ENCODE data around the gene CNGA3. TPM values are rescaled to one million over a fixed set of nuclear protein-coding genes. Genes with fewer than 3 reads are reported as not detected.

CNGA3 gene
- polyA plus RNA-seq, 4 donors = 0.22 to 1.5 (median 0.30) TPM; not detected in 1

DNA sequence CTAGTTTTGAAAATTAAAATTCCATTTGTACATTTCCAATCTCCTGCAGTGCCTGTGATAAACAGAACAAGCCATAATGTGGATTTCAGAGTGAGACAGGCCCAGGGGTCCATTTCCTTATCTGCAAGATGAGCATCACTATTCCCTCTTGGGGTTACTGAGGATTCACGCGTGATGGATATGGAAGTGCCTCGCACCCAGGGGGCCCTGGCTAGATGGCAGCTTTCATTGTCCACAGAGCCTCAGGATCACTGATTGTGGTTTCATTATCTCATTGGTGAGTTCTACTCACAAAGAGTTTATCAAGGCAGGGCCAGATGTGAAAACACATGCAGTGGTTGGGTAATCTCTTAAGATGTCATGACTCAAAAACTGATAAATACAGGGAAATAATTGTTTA is 11.6 kb downstream of the CNGA3 start:
- Histone ChIP-seq H3K4me3 (ENCODE audit: low read depth in 1 of 3, low read length in 3 of 3) (no peak overlapping the region), H3K27me3 (ENCODE audit: control insufficient read depth in 3 of 3, insufficient read depth in 3 of 3, low read length in 3 of 3) (peaks cover 0 to 6% (median 4%) of the 10 kb centered on the region in 3 donors), H3K27ac (ENCODE audit: low read depth in 1 of 3, low read length in 2 of 3) (no peak overlapping the region), H3K36me3 (ENCODE audit: control insufficient read depth in 3 of 3, insufficient read depth in 2 of 3, low read depth in 1 of 3, low read length in 3 of 3) (no peaks in the 10 kb centered on the region), H3K9me3 (ENCODE audit: control insufficient read depth in 2 of 2, insufficient read depth in 1 of 2, low read depth in 1 of 2, low read length in 1 of 2) (no peaks in the 10 kb centered on the region), H3K4me1 (ENCODE audit: control insufficient read depth in 3 of 3, insufficient read depth in 2 of 3, low read depth in 1 of 3, low read length in 2 of 3) (no peaks in the 10 kb centered on the region)
- 68 to 77% (median 76%) methylated on average over 3 of the region's 3 CpGs for WGBS, 3 donors
- FAIRE-seq = no peak
- no peak for DNase-seq

DNA sequence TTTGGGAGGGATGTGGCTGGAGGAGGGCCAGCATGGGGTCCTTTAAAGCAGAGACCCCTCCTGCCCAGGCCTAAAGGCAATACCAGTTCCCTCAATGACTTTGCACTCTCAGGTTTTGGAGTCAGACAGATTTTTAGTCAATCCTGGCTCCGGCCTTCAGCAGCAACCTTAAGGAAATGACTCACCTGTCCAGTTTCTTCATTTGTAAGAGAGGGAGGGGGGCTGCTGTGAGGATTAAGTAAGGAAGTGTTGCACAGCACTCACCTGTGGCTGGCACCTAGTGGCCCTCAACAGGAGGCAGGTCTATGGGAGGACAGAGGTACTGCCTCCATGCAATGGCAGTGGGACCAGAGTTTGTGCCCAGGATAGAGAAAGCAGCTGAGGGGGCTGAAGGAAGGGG is 13.7 kb downstream of the CNGA3 start:
- peaks cover 0 to 4% (median 2%) of the 10 kb centered on the region in 3 donors for H3K27me3 ChIP-seq (ENCODE audit: control insufficient read depth in 3 of 3, insufficient read depth in 3 of 3, low read length in 3 of 3)
- DNase-seq (no peak), FAIRE-seq (no peak)
- H3K36me3 ChIP-seq (ENCODE audit: control insufficient read depth in 3 of 3, insufficient read depth in 2 of 3, low read depth in 1 of 3, low read length in 3 of 3) = no peaks in the 10 kb centered on the region
- no peak overlapping the region for H3K4me3 ChIP-seq (ENCODE audit: low read depth in 1 of 3, low read length in 3 of 3)
- H3K9me3 ChIP-seq (ENCODE audit: control insufficient read depth in 2 of 2, insufficient read depth in 1 of 2, low read depth in 1 of 2, low read length in 1 of 2) = no peaks in the 10 kb centered on the region
- 88 to 92% (median 89%) methylated on average over 1 of the region's 1 CpG for WGBS, 3 donors
- no peaks in the 10 kb centered on the region for H3K4me1 ChIP-seq (ENCODE audit: control insufficient read depth in 3 of 3, insufficient read depth in 2 of 3, low read depth in 1 of 3, low read length in 2 of 3)
- no peak overlapping the region for H3K27ac ChIP-seq (ENCODE audit: low read depth in 1 of 3, low read length in 2 of 3)

DNA sequence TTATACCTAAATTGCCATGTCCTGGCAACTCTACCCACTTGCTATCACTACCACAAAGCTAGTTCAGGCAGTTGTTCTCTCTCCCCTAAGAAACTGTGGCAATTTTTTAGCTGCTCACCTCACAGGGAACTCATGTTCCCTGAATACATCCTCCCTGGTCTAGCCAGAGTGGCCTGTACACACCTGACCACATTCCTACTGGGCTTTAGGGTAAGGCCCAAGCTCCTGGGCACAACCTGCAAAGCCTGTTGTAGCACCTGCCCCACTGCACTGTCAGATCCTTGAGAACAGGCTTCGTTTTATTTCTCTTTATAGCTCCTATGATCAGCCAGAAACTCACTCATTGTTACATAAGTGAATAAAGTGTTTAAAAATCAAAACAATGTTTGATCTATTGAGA is 21.5 kb downstream of the CNGA3 start:
- Histone ChIP-seq H3K36me3 (ENCODE audit: control insufficient read depth in 3 of 3, insufficient read depth in 2 of 3, low read depth in 1 of 3, low read length in 3 of 3) (no peaks in the 10 kb centered on the region), H3K27me3 (ENCODE audit: control insufficient read depth in 3 of 3, insufficient read depth in 3 of 3, low read length in 3 of 3) (peaks cover 0 to 4% (median 3%) of the 10 kb centered on the region in 3 donors), H3K4me1 (ENCODE audit: control insufficient read depth in 3 of 3, insufficient read depth in 2 of 3, low read depth in 1 of 3, low read length in 2 of 3) (no peaks in the 10 kb centered on the region), H3K4me3 (ENCODE audit: low read depth in 1 of 3, low read length in 3 of 3) (no peak overlapping the region), H3K9me3 (ENCODE audit: control insufficient read depth in 2 of 2, insufficient read depth in 1 of 2, low read depth in 1 of 2, low read length in 1 of 2) (peaks cover 0 to 12% of the 10 kb centered on the region in 2 donors), H3K27ac (ENCODE audit: low read depth in 1 of 3, low read length in 2 of 3) (no peak overlapping the region)
- FAIRE-seq (no peak), DNase-seq (no peak)
- WGBS, 3 donors = 31 to 69% (median 35%) methylated on average over 1 of the region's 1 CpG

DNA sequence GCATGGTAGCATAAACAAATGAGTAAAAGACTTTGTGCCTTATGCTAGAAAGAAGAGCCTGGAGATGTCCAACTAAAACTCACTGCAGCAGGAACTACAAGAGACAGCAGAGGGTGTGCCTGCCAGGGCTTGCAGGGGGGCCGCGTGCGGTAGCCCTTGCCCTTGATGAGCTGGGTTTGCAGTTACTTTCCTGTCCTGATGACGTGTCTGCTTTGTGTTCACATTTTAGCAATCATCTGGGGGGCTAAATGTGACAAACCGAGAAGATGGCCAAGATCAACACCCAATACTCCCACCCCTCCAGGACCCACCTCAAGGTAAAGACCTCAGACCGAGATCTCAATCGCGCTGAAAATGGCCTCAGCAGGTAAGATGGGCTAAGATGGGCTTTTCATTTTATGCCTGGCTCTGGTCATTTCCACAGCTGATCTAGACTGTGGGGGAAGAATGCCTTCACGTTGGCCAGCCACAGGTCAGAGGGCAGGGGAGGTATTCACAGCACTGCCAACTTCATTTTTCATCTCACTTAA is 23.5 kb downstream of the CNGA3 start:
- no peak overlapping the region for H3K4me3 ChIP-seq (ENCODE audit: low read depth in 1 of 3, low read length in 3 of 3)
- FAIRE-seq (no peak), DNase-seq (no peak)
- WGBS, 3 donors = 86 to 92% (median 90%) methylated on average over 9 of the region's 9 CpGs
- H3K27ac ChIP-seq (ENCODE audit: low read depth in 1 of 3, low read length in 2 of 3) = no peak overlapping the region
- no peaks in the 10 kb centered on the region for H3K4me1 ChIP-seq (ENCODE audit: control insufficient read depth in 3 of 3, insufficient read depth in 2 of 3, low read depth in 1 of 3, low read length in 2 of 3)
- H3K9me3 ChIP-seq (ENCODE audit: control insufficient read depth in 2 of 2, insufficient read depth in 1 of 2, low read depth in 1 of 2, low read length in 1 of 2) = peaks cover 0 to 12% of the 10 kb centered on the region in 2 donors
- no peaks in the 10 kb centered on the region for H3K36me3 ChIP-seq (ENCODE audit: control insufficient read depth in 3 of 3, insufficient read depth in 2 of 3, low read depth in 1 of 3, low read length in 3 of 3)
- peaks cover 0 to 6% (median 4%) of the 10 kb centered on the region in 3 donors for H3K27me3 ChIP-seq (ENCODE audit: control insufficient read depth in 3 of 3, insufficient read depth in 3 of 3, low read length in 3 of 3)

DNA sequence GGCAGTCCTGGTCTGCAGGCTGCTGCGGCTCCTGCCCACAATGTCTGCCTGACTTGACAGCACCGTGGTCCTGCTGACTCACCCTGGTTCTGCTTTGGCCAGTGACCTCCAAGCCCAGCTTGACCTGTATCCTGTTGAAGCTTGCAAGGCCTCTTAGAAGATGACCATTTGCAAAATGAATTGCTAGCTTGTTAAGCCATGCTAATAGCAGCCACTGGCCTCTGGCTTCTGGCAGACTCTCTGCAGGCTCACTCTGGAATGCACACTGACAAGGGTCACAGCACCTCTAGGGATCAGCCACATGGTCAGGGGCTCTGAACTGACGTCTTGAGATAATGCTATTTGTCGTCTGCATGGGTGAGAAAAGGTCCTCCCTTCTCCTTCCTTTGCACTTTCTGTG is 25.9 kb downstream of the CNGA3 start:
- 65 to 67% (median 67%) methylated on average over 4 of the region's 4 CpGs for WGBS, 3 donors
- peaks cover 0 to 12% (median 4%) of the 10 kb centered on the region in 3 donors for H3K27me3 ChIP-seq (ENCODE audit: control insufficient read depth in 3 of 3, insufficient read depth in 3 of 3, low read length in 3 of 3)
- H3K4me3 ChIP-seq (ENCODE audit: low read depth in 1 of 3, low read length in 3 of 3) = no peak overlapping the region
- H3K27ac ChIP-seq (ENCODE audit: low read depth in 1 of 3, low read length in 2 of 3) = no peak overlapping the region
- DNase-seq (no peak), FAIRE-seq (no peak)
- peaks cover 0 to 12% of the 10 kb centered on the region in 2 donors for H3K9me3 ChIP-seq (ENCODE audit: control insufficient read depth in 2 of 2, insufficient read depth in 1 of 2, low read depth in 1 of 2, low read length in 1 of 2)
- no peaks in the 10 kb centered on the region for H3K4me1 ChIP-seq (ENCODE audit: control insufficient read depth in 3 of 3, insufficient read depth in 2 of 3, low read depth in 1 of 3, low read length in 2 of 3)
- no peaks in the 10 kb centered on the region for H3K36me3 ChIP-seq (ENCODE audit: control insufficient read depth in 3 of 3, insufficient read depth in 2 of 3, low read depth in 1 of 3, low read length in 3 of 3)

DNA sequence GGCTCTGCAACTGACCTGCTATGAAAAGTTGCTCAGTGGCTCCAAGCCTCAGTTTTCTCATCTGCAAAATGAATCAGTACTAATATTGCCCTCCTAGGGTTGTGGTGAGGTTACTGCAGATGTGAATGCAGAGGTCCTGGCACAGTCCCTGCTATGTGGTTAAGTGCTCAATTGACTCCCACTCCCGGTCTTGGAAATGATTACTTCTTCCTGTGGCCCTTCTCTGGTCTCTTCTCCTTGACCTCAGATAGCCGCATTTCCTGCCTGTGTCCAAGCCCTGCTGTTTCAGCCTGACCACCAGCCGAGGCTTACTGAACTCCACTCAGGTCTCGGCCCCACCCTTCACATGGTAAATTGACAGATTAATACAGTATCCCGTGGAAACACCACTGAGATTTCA is 26.3 kb downstream of the CNGA3 start:
- DNase-seq = no peak
- Histone ChIP-seq H3K27ac (ENCODE audit: low read depth in 1 of 3, low read length in 2 of 3) (no peak overlapping the region), H3K36me3 (ENCODE audit: control insufficient read depth in 3 of 3, insufficient read depth in 2 of 3, low read depth in 1 of 3, low read length in 3 of 3) (no peaks in the 10 kb centered on the region), H3K4me1 (ENCODE audit: control insufficient read depth in 3 of 3, insufficient read depth in 2 of 3, low read depth in 1 of 3, low read length in 2 of 3) (no peaks in the 10 kb centered on the region), H3K27me3 (ENCODE audit: control insufficient read depth in 3 of 3, insufficient read depth in 3 of 3, low read length in 3 of 3) (peaks cover 0 to 14% (median 4%) of the 10 kb centered on the region in 3 donors), H3K4me3 (ENCODE audit: low read depth in 1 of 3, low read length in 3 of 3) (no peak overlapping the region), H3K9me3 (ENCODE audit: control insufficient read depth in 2 of 2, insufficient read depth in 1 of 2, low read depth in 1 of 2, low read length in 1 of 2) (peaks cover 0 to 12% of the 10 kb centered on the region in 2 donors)
- FAIRE-seq = no peak
- WGBS, 3 donors = 48 to 55% (median 48%) methylated on average over 5 of the region's 5 CpGs

DNA sequence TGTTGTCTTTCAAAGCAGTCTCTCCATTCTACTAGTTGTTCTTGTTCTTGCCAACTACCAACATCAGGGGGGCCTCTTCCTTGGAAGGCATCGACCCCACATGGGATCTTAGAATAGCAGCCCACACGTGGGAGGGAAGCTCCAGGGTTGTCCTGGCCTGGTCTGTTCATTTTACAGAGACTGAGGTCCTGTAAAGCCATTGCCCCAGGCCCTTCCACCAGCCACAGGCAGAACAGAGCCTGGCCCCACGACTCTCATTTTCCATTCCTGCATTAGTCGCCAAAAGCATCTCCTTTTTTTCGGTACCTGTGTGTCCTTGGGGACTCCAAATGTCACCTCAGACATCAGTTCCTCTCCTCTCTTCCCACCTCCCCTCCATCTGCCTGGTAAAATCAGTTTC is 28.0 kb downstream of the CNGA3 start:
- DNase-seq = no peak
- WGBS, 3 donors = 63 to 72% (median 65%) methylated on average over 5 of the region's 5 CpGs
- H3K36me3 ChIP-seq (ENCODE audit: control insufficient read depth in 3 of 3, insufficient read depth in 2 of 3, low read depth in 1 of 3, low read length in 3 of 3) = no peaks in the 10 kb centered on the region
- no peak overlapping the region for H3K4me3 ChIP-seq (ENCODE audit: low read depth in 1 of 3, low read length in 3 of 3)
- H3K9me3 ChIP-seq (ENCODE audit: control insufficient read depth in 2 of 2, insufficient read depth in 1 of 2, low read depth in 1 of 2, low read length in 1 of 2) = no peaks in the 10 kb centered on the region
- FAIRE-seq = no peak
- H3K27me3 ChIP-seq (ENCODE audit: control insufficient read depth in 3 of 3, insufficient read depth in 3 of 3, low read length in 3 of 3) = peaks cover 0 to 27% (median 0%) of the 10 kb centered on the region in 3 donors
- no peak overlapping the region for H3K27ac ChIP-seq (ENCODE audit: low read depth in 1 of 3, low read length in 2 of 3)
- H3K4me1 ChIP-seq (ENCODE audit: control insufficient read depth in 3 of 3, insufficient read depth in 2 of 3, low read depth in 1 of 3, low read length in 2 of 3) = no peaks in the 10 kb centered on the region

DNA sequence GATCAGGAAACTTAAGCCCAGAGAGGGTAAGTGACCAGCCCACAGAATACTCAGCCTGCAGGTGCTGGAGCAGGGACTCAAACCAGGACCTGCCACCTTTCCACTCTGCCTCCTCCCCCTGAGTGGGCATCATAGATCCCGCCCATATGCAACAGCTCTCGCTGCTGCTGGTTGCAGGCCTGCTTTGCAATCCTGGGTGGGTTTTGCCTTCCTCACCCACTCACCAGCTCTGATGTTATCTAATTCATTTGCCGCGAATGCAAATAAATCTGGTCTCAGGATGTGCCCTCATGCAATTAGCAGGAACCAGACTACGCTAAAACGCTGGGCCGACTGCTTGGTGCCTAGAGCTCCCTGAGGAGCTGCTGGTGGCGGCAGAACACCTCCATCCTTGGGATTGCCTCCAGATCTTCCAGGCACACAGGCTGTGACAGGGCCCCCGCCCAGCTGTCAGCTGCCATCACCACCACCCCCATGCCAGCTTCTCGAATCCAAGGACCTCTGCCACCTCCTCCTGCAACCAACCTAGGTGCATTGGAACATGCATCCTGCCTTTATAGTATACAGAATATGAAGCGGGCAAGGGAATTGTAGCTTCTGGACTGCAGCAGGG is 28.8 kb downstream of the CNGA3 start:
- Histone ChIP-seq H3K4me1 (ENCODE audit: control insufficient read depth in 3 of 3, insufficient read depth in 2 of 3, low read depth in 1 of 3, low read length in 2 of 3) (no peaks in the 10 kb centered on the region), H3K9me3 (ENCODE audit: control insufficient read depth in 2 of 2, insufficient read depth in 1 of 2, low read depth in 1 of 2, low read length in 1 of 2) (no peaks in the 10 kb centered on the region), H3K4me3 (ENCODE audit: low read depth in 1 of 3, low read length in 3 of 3) (no peak overlapping the region), H3K27ac (ENCODE audit: low read depth in 1 of 3, low read length in 2 of 3) (no peak overlapping the region), H3K36me3 (ENCODE audit: control insufficient read depth in 3 of 3, insufficient read depth in 2 of 3, low read depth in 1 of 3, low read length in 3 of 3) (no peaks in the 10 kb centered on the region), H3K27me3 (ENCODE audit: control insufficient read depth in 3 of 3, insufficient read depth in 3 of 3, low read length in 3 of 3) (peaks cover 0 to 24% (median 0%) of the 10 kb centered on the region in 3 donors)
- 81 to 87% (median 82%) methylated on average over 11 of the region's 11 CpGs for WGBS, 3 donors
- DNase-seq (no peak), FAIRE-seq (no peak)

All from small intestine (tissue), 7 donors.